ENCODE measurements around the gene CHMP2A.

DNA sequence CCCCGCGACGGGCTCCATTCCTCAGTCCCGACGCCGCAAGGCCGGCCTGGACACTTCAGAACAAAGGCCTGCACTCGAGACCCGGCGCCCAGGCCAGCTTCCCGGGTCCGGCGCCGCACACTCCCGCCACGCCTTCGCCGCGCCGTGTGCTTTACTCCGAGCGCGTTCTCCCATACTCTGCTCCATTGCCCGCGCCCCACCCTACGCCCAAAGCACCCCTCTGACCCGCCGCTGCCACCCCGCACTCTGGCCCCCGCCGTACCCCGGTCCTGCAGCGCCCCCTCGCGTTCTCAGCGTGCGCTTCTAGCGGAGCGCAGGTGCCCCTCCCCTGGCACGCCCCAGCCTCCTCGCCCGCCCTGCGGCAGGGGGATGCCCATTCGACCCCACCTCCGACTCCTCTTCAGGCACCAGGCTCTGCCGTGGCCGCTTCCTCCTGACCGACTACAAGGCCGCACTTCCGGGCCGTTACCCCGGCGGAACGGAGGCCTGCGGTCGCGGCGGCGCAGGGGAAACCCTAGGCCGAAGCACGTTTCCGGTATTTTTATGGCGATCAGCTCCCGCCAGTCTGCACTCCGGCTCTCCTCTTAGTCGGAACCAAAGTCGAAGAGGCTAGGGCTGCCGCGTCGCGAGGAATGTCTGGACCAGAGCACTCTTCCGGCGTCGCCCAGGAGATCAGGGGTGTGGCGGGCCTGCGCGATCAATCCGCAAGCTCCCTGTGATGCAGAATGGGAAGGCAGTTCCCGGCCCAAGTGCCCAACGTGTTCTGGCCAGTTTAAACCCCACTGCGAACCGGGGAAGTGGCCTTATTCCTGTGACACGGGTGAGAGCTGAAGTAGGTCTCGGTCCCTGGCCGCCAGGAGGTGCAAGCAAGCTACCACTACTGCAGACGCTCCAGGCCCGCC is 35.3 kb downstream of the CHMP2A start, which contains the start of gene ZBTB45:
- TF ChIP-seq EZH2phosphoT487 (IDR thresholded peaks at IDR 0.05; ENCODE audit: insufficient read depth, low read depth) (no peak), EZH2 (IDR thresholded peaks at IDR 0.05; ENCODE audit: insufficient read depth, poor library complexity, severe bottlenecking) (no peak)

Measured in GM23248 (cell line).